Spleen (tissue), 13 donors: ENCODE measurements around the gene CCDC80. TPM values are rescaled to one million over a fixed set of nuclear protein-coding genes. Genes with fewer than 3 reads are reported as not detected.

Experiments used
- DNase-seq: peaks from one replicate; pipeline ENCODE4 v3.0.0-alpha.2; 2020
- H3K27ac ChIP-seq, 8 donors: fragments of 200-600 bp; sonication (generic) in 7 of 8; 1 replicate in 4 of 8; 2 replicates in 4 of 8; pipeline versions ENCODE4 v1.5.0 to v1.8.0; 2016 to 2021; ENCODE audit warnings: inconsistent platforms in 4 of 8, mild to moderate bottlenecking in 4 of 8, moderate library complexity in 1 of 8
- H3K27me3 ChIP-seq, 7 donors: fragments of 200-600 bp; sonication (generic) in 6 of 7; replicated peaks in 1 of 7; 1 replicate in 4 of 7; 2 replicates in 3 of 7; pipeline versions ENCODE4 v1.5.0 to v1.8.0; 2016 to 2021; ENCODE audit warnings: inconsistent platforms in 3 of 7, mild to moderate bottlenecking in 1 of 7
- H3K36me3 ChIP-seq, 6 donors: fragments of 200-600 bp; sonication (generic) in 5 of 6; 1 replicate in 4 of 6; 2 replicates in 2 of 6; pipeline versions ENCODE4 v1.5.0 to v1.8.0; 2016 to 2021; ENCODE audit warnings: inconsistent platforms in 2 of 6
- H3K4me1 ChIP-seq, 6 donors: fragments of 200-600 bp; sonication (generic) in 5 of 6; 1 replicate in 3 of 6; 2 replicates in 3 of 6; pipeline versions ENCODE4 v1.5.0 to v1.8.0; 2016 to 2021; ENCODE audit warnings: inconsistent platforms in 3 of 6
- H3K4me3 ChIP-seq, 8 donors: fragments of 200-600 bp; sonication (generic) in 7 of 8; 1 replicate in 4 of 8; 2 replicates in 4 of 8; pipeline versions ENCODE4 v1.5.0 to v1.8.0; 2016 to 2021; ENCODE audit warnings: inconsistent platforms in 4 of 8, mild to moderate bottlenecking in 4 of 8, moderate library complexity in 2 of 8
- H3K9me3 ChIP-seq, 8 donors: fragments of 200-600 bp; sonication (generic) in 7 of 8; 1 replicate in 4 of 8; 2 replicates in 4 of 8; pipeline versions ENCODE4 v1.5.0 to v1.8.0; 2016 to 2021; ENCODE audit warnings: inconsistent platforms in 4 of 8
- CTCF ChIP-seq, 11 experiments: fragments of 200-600 bp in 7 of 11; fragments of 450-650 bp in 4 of 11; sonication (generic) in 4 of 11; IDR thresholded peaks in 8 of 11; conservative IDR thresholded peaks in 3 of 11; 1 replicate in 7 of 11; 2 replicates in 4 of 11; pipeline versions ENCODE4 v1.4.0 to v1.8.0; 2016 to 2021; ENCODE audit warnings: antibody characterized with exemption in 11 of 11, inconsistent platforms in 4 of 11, mild to moderate bottlenecking in 1 of 11
- POLR2A ChIP-seq, 3 donors: fragments of 450-650 bp; IDR thresholded peaks; one replicate each; pipeline ENCODE4 v1.5.1; 2017; ENCODE audit warnings: antibody characterized with exemption in 3 of 3, mild to moderate bottlenecking in 1 of 3
- POLR2AphosphoS5 ChIP-seq, 3 donors: sonication (generic); formaldehyde crosslinking; IDR thresholded peaks; one replicate each; pipeline ENCODE4 v1.5.1; 2017; ENCODE audit warnings: antibody characterized with exemption in 3 of 3
- WGBS, 5 donors: extraction: QIAGEN DNeasy Blood & Tissue Kit in 3 of 5; methylation state at CpG; one replicate each; pipeline versions ENCODE4 v1.1.5 to v1.1.7; 2013 to 2018; 5-methylcytosine and 5-hydroxymethylcytosine counted together
- intact Hi-C: fragments of 100-400 bp; cut with DNase I; formaldehyde crosslinking; loops from one replicate; pipeline ENCODE4 v1.15.0; 2023; ENCODE audit warnings: low total_unique reads
- long read RNA-seq, 2 donors: transcript quantifications; one replicate each; lab custom pipeline, GENCODE V29; 2026
- polyA plus RNA-seq, 3 donors: library from polyadenylated mRNA; stranded (reverse); fragments of 200-250 nt; gene quantifications; one replicate each; pipeline ENCODE4 v1.2.1, GENCODE V29; 2013
- total RNA-seq, 7 donors: library from RNA; depleted of rRNA in 3 of 7; stranded (reverse); fragments of >200 nt in 3 of 7; fragmentation: NEBNext Ultra II Directional in 4 of 7; extraction: Animal tissue kit (Norgen Biotek cat#: 25700) in 4 of 7; gene quantifications; one replicate each; pipeline versions ENCODE4 v1.1.0 to v1.2.1, GENCODE V29; 2016 to 2021
- donor health status: healthy with polysubstance abuse.
- donor health status: DM: no; HTN: no; CAD: no; lungs with moderate emphysema.
- donor health status: DM: no; HTN: no; CAD: no.
- donor health status: Bipolar disorder and iron deficiency.
- donor health status: healthy.
- donor health status: DM: no; HTN: no; CAD: no.
- donor health status: DM: yes; HTN: yes; CAD: no.

CCDC80 gene
- total RNA-seq = 10 to 100 TPM; 10.7 to 99.9 (median 37.8) TPM
- 10 to 100 TPM in 1 of 3 donors, 1 to 10 TPM in 2; 5.2 to 17.1 (median 6.8) TPM for polyA plus RNA-seq
- long read RNA-seq, donor 1, full-length matches to known transcripts = 47 of 144 reads
- long read RNA-seq, donor 1, partial matches to known transcripts = 97 of 144 reads
- long read RNA-seq, donor 1, other reads (novel, unspliced or antisense) = 0 of 144 reads
- long read RNA-seq, donor 2, full-length matches to known transcripts = 31 of 73 reads
- long read RNA-seq, donor 2, partial matches to known transcripts = 42 of 73 reads
- long read RNA-seq, donor 2, other reads (novel, unspliced or antisense) = 0 of 73 reads

- H3K36me3 ChIP-seq = no peaks in the 10 kb centered on the region
- peak within 1 kb of the TSS in 7 of 8 donors; percentile 9 to 51 (median 17) for H3K4me3 ChIP-seq
- peaks cover 0 to 23% (median 15%) of the 10 kb centered on the region in 6 donors for H3K4me1 ChIP-seq
- no peaks in the 10 kb centered on the region for H3K9me3 ChIP-seq
- H3K27ac ChIP-seq = peak within 1 kb of the TSS in 7 of 8 donors; percentile 52 to 69 (median 66)
- no peak for TF ChIP-seq CTCF (IDR thresholded peaks at IDR 0.05 in 8 of 11, conservative IDR thresholded peaks at IDR 0.05 in 3 of 11)
- peak in 1 of 3 donors; percentile 41 for TF ChIP-seq POLR2AphosphoS5 (IDR thresholded peaks at IDR 0.05)
- TF ChIP-seq POLR2A (IDR thresholded peaks at IDR 0.05) = no peak
- intact Hi-C loops = loop anchor here (5.0 kb wide), 1 partner anchor 336 kb away; the partner anchor contains the start of gene CD200R1
- 21 to 26% (median 22%) methylated on average over 6 of the region's 6 CpGs for WGBS, 5 donors
- peaks cover 0 to 22% (median 0%) of the 10 kb centered on the region in 7 donors for H3K27me3 ChIP-seq
- no peak for DNase-seq
Measured at GRCh38 chr3:112640930-112641801, at the start of gene CCDC80. Gene CCDC80 (minus strand): TSS chr3:112641143. CDS start chr3:112639905, 1,238 bp downstream.

GRCh38 chr3:112689989-112690388, 49.0 kb upstream of the CCDC80 start:
- 87 to 96% (median 92%) methylated on average over 2 of the region's 2 CpGs for WGBS, 5 donors
- H3K4me3 ChIP-seq = no peak overlapping the region
- H3K27ac ChIP-seq = no peak overlapping the region
- H3K4me1 ChIP-seq = peaks cover 0 to 6% (median 0%) of the 10 kb centered on the region in 6 donors
- no peak for DNase-seq
- intact Hi-C loops = no loop called here
- no peaks in the 10 kb centered on the region for H3K36me3 ChIP-seq
- TF ChIP-seq POLR2AphosphoS5 (IDR thresholded peaks at IDR 0.05) = no peak
- TF ChIP-seq CTCF (IDR thresholded peaks at IDR 0.05 in 8 of 11, conservative IDR thresholded peaks at IDR 0.05 in 3 of 11) = no peak
- TF ChIP-seq POLR2A (IDR thresholded peaks at IDR 0.05) = no peak
- no peaks in the 10 kb centered on the region for H3K27me3 ChIP-seq
- H3K9me3 ChIP-seq = peaks cover 0 to 3% (median 0%) of the 10 kb centered on the region in 8 donors

GRCh38 chr3:112689385-112689784, 48.4 kb upstream of the CCDC80 start:
- Histone ChIP-seq H3K36me3 (no peaks in the 10 kb centered on the region), H3K4me1 (peaks cover 0 to 6% (median 0%) of the 10 kb centered on the region in 6 donors), H3K27me3 (no peaks in the 10 kb centered on the region), H3K9me3 (peaks cover 0 to 3% (median 0%) of the 10 kb centered on the region in 8 donors), H3K27ac (no peak overlapping the region), H3K4me3 (no peak overlapping the region)
- 69 to 81% (median 73%) methylated on average over 1 of the region's 1 CpG for WGBS, 5 donors
- TF ChIP-seq POLR2AphosphoS5 (IDR thresholded peaks at IDR 0.05) (no peak), POLR2A (IDR thresholded peaks at IDR 0.05) (no peak), CTCF (IDR thresholded peaks at IDR 0.05 in 8 of 11, conservative IDR thresholded peaks at IDR 0.05 in 3 of 11) (no peak)
- no peak for DNase-seq
- intact Hi-C loops = no loop called here
